Loucy (cell line): ENCODE data around the gene RD3L.

ENCODE experiments used
- H2AFZ ChIP-seq: fragments of 200-600 bp; sonication (generic); 2 replicates; pipeline ENCODE4 v1.6.0; 2016; ENCODE audit warnings: antibody characterized with exemption, mild to moderate bottlenecking, low read length, moderate library complexity
- H3F3A ChIP-seq: fragments of 200-600 bp; 2 replicates; pipeline ENCODE4 v1.6.0; 2016; ENCODE audit warnings: antibody characterized with exemption, low read depth, mild to moderate bottlenecking
- H3K27me3 ChIP-seq: fragments of 200-600 bp; sonication (generic); 2 replicates; pipeline ENCODE4 v1.6.1; 2014; ENCODE audit warnings: low read length, mild to moderate bottlenecking; ENCODE audit not compliant: insufficient read depth, poor library complexity, severe bottlenecking
- H3K36me3 ChIP-seq: fragments of 200-600 bp; sonication (generic); 2 replicates; pipeline ENCODE4 v1.6.1; 2016; ENCODE audit warnings: low read length; ENCODE audit not compliant: insufficient read depth
- H3K4me1 ChIP-seq: fragments of 200-600 bp; sonication (generic); 2 replicates; pipeline ENCODE4 v1.5.1; 2014; ENCODE audit warnings: low read length, mild to moderate bottlenecking; ENCODE audit not compliant: insufficient read depth, poor library complexity, severe bottlenecking
- H3K4me2 ChIP-seq: fragments of 200-600 bp; sonication (generic); 2 replicates; pipeline ENCODE4 v1.6.0; 2014; ENCODE audit warnings: antibody characterized with exemption, low read length, low read depth, mild to moderate bottlenecking; ENCODE audit not compliant: poor library complexity, severe bottlenecking
- H3K4me3 ChIP-seq: fragments of 200-600 bp; sonication (generic); 2 replicates; pipeline ENCODE4 v1.5.1; 2014; ENCODE audit warnings: low read length, mild to moderate bottlenecking, mixed read lengths; ENCODE audit not compliant: poor library complexity, severe bottlenecking
- H3K79me2 ChIP-seq: fragments of 200-600 bp; sonication (generic); 2 replicates; pipeline ENCODE4 v1.6.1; 2014; ENCODE audit warnings: low read length; ENCODE audit not compliant: insufficient read depth
- H3K9ac ChIP-seq: fragments of 200-600 bp; sonication (generic); 2 replicates; pipeline ENCODE4 v1.6.0; 2014; ENCODE audit warnings: mild to moderate bottlenecking, low read depth, low read length, moderate library complexity; ENCODE audit not compliant: poor library complexity, severe bottlenecking
- H3K9me2 ChIP-seq: fragments of 200-600 bp; sonication (generic); replicated peaks from 2 replicates; pipeline ENCODE4 v1.6.1; 2016; ENCODE audit warnings: low read depth, low read length, mixed read lengths
- H3K9me3 ChIP-seq: fragments of 200-600 bp; sonication (generic); 2 replicates; pipeline ENCODE4 v1.6.1; 2014; ENCODE audit warnings: mild to moderate bottlenecking, antibody characterized with exemption, low read length, low read depth; ENCODE audit not compliant: insufficient read depth
- H4K20me1 ChIP-seq: fragments of 200-600 bp; sonication (generic); 2 replicates; pipeline ENCODE4 v1.6.0; 2014; ENCODE audit warnings: antibody characterized with exemption, low read length, mild to moderate bottlenecking; ENCODE audit not compliant: insufficient read depth, poor library complexity, severe bottlenecking
- EZH2phosphoT487 ChIP-seq: fragments of 200-600 bp; IDR thresholded peaks from 2 replicates; pipeline ENCODE4 v1.6.1; 2018; ENCODE audit warnings: antibody characterized with exemption, mild to moderate bottlenecking, moderate library complexity, borderline replicate concordance
- TF ChIP-seq, protein P1 (sequence below): fragments of 200-600 bp; sonication (generic); conservative IDR thresholded peaks from 2 replicates; pipeline ENCODE4 v1.5.1; 2014; ENCODE audit warnings: mild to moderate bottlenecking, antibody characterized with exemption, low read length

RD3L gene

DNA sequence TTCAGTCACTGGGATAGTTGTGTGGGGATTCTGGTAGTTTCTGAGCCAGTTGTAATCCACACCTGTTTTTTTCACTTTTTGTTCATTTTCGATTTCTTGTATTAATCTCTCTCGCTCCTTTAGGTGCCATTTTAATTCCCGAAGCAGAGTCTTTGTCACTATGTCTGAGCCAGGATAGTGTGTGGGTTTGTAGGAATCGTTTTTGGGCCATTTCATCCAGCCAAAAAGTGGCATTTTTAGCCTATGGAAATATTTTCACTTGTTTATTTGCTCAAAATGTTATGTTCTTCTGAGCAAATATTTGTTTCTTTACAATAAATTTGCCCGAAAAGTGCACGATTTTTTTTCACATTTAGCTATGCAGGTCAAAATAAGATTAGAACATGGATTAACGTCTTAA is 867 bp downstream of the RD3L start:
- H3F3A ChIP-seq = no peaks in the 10 kb centered on the region
- H4K20me1 ChIP-seq = no peaks in the 10 kb centered on the region
- peaks cover 4% of the 10 kb centered on the region for H3K27me3 ChIP-seq
- H3K9me3 ChIP-seq = no peaks in the 10 kb centered on the region
- no peaks in the 10 kb centered on the region for H3K79me2 ChIP-seq
- H3K4me3 ChIP-seq = no peak overlapping the region
- H3K9me2 ChIP-seq = no peaks in the 10 kb centered on the region
- H3K4me2 ChIP-seq = no peak overlapping the region
- no peaks in the 10 kb centered on the region for H3K36me3 ChIP-seq
- no peak overlapping the region for H2AFZ ChIP-seq
- TF ChIP-seq, protein P1, sequence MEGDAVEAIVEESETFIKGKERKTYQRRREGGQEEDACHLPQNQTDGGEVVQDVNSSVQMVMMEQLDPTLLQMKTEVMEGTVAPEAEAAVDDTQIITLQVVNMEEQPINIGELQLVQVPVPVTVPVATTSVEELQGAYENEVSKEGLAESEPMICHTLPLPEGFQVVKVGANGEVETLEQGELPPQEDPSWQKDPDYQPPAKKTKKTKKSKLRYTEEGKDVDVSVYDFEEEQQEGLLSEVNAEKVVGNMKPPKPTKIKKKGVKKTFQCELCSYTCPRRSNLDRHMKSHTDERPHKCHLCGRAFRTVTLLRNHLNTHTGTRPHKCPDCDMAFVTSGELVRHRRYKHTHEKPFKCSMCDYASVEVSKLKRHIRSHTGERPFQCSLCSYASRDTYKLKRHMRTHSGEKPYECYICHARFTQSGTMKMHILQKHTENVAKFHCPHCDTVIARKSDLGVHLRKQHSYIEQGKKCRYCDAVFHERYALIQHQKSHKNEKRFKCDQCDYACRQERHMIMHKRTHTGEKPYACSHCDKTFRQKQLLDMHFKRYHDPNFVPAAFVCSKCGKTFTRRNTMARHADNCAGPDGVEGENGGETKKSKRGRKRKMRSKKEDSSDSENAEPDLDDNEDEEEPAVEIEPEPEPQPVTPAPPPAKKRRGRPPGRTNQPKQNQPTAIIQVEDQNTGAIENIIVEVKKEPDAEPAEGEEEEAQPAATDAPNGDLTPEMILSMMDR = no peak
- no peak for TF ChIP-seq EZH2phosphoT487
- H3K9ac ChIP-seq = no peak overlapping the region
- H3K4me1 ChIP-seq = no peaks in the 10 kb centered on the region

DNA sequence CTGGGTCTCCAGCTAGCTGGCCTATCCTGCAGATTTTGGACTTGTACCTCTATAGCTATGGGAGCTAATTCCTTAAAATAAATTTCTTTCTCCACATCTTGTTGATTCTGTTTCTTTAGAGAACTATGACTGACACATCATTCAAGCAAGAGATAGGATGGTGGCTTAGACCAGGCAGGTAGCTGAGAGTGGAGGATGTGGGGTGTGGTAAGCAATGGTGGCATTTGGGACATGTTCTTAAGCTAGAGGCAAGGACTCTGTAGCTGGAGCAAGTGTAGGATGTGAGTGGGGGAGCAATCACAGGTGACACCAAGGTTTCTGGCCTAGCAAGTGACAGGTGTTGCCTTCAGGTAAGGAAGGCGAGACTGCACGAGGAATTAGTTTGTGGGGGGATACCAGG is 7.2 kb downstream of the RD3L start:
- Histone ChIP-seq H2AFZ (0 out of 2 replicates have a peak overlapping the region, but pooled peaks have one; percentile 26), H3K27me3 (no peaks in the 10 kb centered on the region), H3K9me3 (no peaks in the 10 kb centered on the region), H3K9me2 (no peaks in the 10 kb centered on the region), H3K36me3 (no peaks in the 10 kb centered on the region), H3K9ac (no peak overlapping the region), H3F3A (no peaks in the 10 kb centered on the region), H4K20me1 (no peaks in the 10 kb centered on the region), H3K4me1 (peaks cover 16% of the 10 kb centered on the region), H3K4me3 (no peak overlapping the region), H3K4me2 (no peak overlapping the region), H3K79me2 (no peaks in the 10 kb centered on the region)
- TF ChIP-seq, protein P1 = no peak
- no peak for TF ChIP-seq EZH2phosphoT487

DNA sequence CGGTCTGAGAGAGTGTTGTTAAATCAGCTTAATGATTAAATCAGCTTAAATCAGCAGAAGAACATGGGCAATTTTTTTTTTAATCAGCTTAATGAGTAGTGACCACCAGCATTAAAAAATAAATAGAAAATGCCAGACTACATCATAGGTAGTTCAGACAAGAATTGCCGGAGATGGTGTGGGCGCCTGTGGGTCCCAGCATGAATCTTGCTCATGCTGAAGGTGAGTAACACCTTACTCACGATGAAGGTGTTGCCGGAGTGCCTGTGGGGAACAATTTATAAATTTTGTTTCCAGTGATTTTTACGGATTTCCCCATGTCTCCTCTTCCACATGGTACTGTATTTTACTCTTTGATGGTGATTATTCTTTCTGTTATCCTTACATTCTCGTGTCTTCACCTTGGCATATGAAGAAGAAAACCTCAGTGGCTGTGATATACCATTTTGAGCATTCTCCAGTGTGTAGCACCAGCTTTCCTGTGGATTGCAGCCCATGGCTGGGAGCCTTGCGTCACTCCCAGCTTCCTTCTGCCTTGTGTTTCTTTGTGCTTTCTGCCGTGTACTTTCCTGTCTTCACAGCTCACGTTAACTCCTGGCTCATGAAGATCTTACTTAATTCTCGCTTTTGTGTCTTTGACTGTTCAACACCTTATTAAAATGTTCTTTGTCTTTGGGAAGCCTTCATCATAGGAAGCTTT is 9.4 kb downstream of the RD3L start:
- Histone ChIP-seq H3K27me3 (no peaks in the 10 kb centered on the region), H3K79me2 (no peaks in the 10 kb centered on the region), H3K4me2 (no peak overlapping the region), H3K9me2 (no peaks in the 10 kb centered on the region), H3K9me3 (no peaks in the 10 kb centered on the region), H3K4me1 (peaks cover 16% of the 10 kb centered on the region), H3K9ac (no peak overlapping the region), H2AFZ (0 out of 2 replicates have a peak overlapping the region, but pooled peaks have one; percentile 62), H3F3A (no peaks in the 10 kb centered on the region), H4K20me1 (no peaks in the 10 kb centered on the region), H3K4me3 (no peak overlapping the region), H3K36me3 (no peaks in the 10 kb centered on the region)
- TF ChIP-seq EZH2phosphoT487 = no peak
- TF ChIP-seq, protein P1 = no peak
